H9 (cell line): ENCODE data around the gene ADAMTS17. TPM values are rescaled to one million over a fixed set of nuclear protein-coding genes. Genes with fewer than 3 reads are reported as not detected.

Source experiments
- DNase-seq: peaks from one replicate; pipeline ENCODE4 v3.0.0-alpha.2; 2017
- H2AFZ ChIP-seq: one replicate; pipeline ENCODE4 v1.6.1; 2013; ENCODE audit warnings: mild to moderate bottlenecking, low read length, control low read depth, moderate library complexity
- H2AK5ac ChIP-seq: 2 replicates; pipeline ENCODE4 v1.6.1; 2013; ENCODE audit warnings: low read length, control low read depth, mixed read lengths; ENCODE audit not compliant: insufficient read length
- H2BK120ac ChIP-seq: one replicate; pipeline ENCODE4 v1.6.1; 2013; ENCODE audit warnings: low read depth, mild to moderate bottlenecking, low read length, control low read depth, inconsistent platforms; ENCODE audit not compliant: poor library complexity, severe bottlenecking
- H2BK12ac ChIP-seq: 2 replicates; pipeline ENCODE4 v1.6.1; 2013; ENCODE audit warnings: low read length, control low read depth, mixed read lengths, low read depth; ENCODE audit not compliant: insufficient read length
- H2BK15ac ChIP-seq: 2 replicates; pipeline ENCODE4 v1.6.1; 2013; ENCODE audit warnings: low read depth, low read length, control low read depth
- H2BK20ac ChIP-seq: one replicate; pipeline ENCODE4 v1.6.1; 2013; ENCODE audit warnings: low read depth, mild to moderate bottlenecking, low read length, control low read depth, inconsistent platforms; ENCODE audit not compliant: poor library complexity, severe bottlenecking
- H2BK5ac ChIP-seq: 2 replicates; pipeline ENCODE4 v1.6.1; 2013; ENCODE audit warnings: low read length, control low read depth, mixed read lengths; ENCODE audit not compliant: insufficient read length
- H3K14ac ChIP-seq: 2 replicates; pipeline ENCODE4 v1.6.1; 2013; ENCODE audit warnings: low read length, control low read depth; ENCODE audit not compliant: insufficient read depth
- H3K18ac ChIP-seq: 2 replicates; pipeline ENCODE4 v1.6.1; 2013; ENCODE audit warnings: low read depth, mild to moderate bottlenecking, mixed read lengths, low read length, control low read depth; ENCODE audit not compliant: insufficient read length
- H3K23ac ChIP-seq: 2 replicates; pipeline ENCODE4 v1.6.1; 2013; ENCODE audit warnings: low read length, control low read depth, mixed read lengths, low read depth; ENCODE audit not compliant: insufficient read length
- H3K23me2 ChIP-seq: 2 replicates; pipeline ENCODE4 v1.6.1; 2013; ENCODE audit warnings: low read depth, mild to moderate bottlenecking, mixed read lengths, low read length, control low read depth; ENCODE audit not compliant: insufficient read length, poor library complexity, severe bottlenecking
- H3K27ac ChIP-seq: 2 replicates; pipeline ENCODE4 v1.5.1; 2013; ENCODE audit warnings: low read length, control low read depth, mixed read lengths, low read depth; ENCODE audit not compliant: insufficient read length
- H3K27me3 ChIP-seq: 2 replicates; pipeline ENCODE4 v1.6.1; 2013; ENCODE audit warnings: low read length, control low read depth, inconsistent platforms; ENCODE audit not compliant: insufficient read depth
- H3K4ac ChIP-seq: 2 replicates; pipeline ENCODE4 v1.6.1; 2013; ENCODE audit warnings: low read depth, mild to moderate bottlenecking, control low read depth, inconsistent platforms, low read length, moderate library complexity
- H3K4me1 ChIP-seq: 2 replicates; pipeline ENCODE4 v1.6.1; 2013; ENCODE audit warnings: low read length, control low read depth, inconsistent platforms; ENCODE audit not compliant: insufficient read depth
- H3K4me2 ChIP-seq: 2 replicates; pipeline ENCODE4 v1.6.1; 2013; ENCODE audit warnings: low read length, control low read depth, mixed read lengths; ENCODE audit not compliant: insufficient read length, insufficient read depth
- H3K56ac ChIP-seq: 2 replicates; pipeline ENCODE4 v1.6.1; 2013; ENCODE audit warnings: low read depth, mild to moderate bottlenecking, mixed read lengths, low read length, control low read depth; ENCODE audit not compliant: insufficient read length
- H3K79me1 ChIP-seq: 2 replicates; pipeline ENCODE4 v1.6.1; 2013; ENCODE audit warnings: low read depth, mild to moderate bottlenecking, moderate library complexity, low read length, control low read depth, inconsistent platforms; ENCODE audit not compliant: insufficient read depth, poor library complexity, severe bottlenecking
- H3K79me2 ChIP-seq: 2 replicates; pipeline ENCODE4 v1.6.1; 2013; ENCODE audit warnings: low read length, control low read depth, inconsistent platforms; ENCODE audit not compliant: insufficient read depth
- H3K9ac ChIP-seq: 2 replicates; pipeline ENCODE4 v1.6.1; 2013; ENCODE audit warnings: low read length, control low read depth, mixed read lengths; ENCODE audit not compliant: insufficient read length; ENCODE audit errors: extremely low read depth
- H3K9me3 ChIP-seq: one replicate; pipeline ENCODE4 v1.6.1; 2013; ENCODE audit warnings: low read depth, low read length, inconsistent platforms; ENCODE audit not compliant: control insufficient read depth
- H3T11ph ChIP-seq: one replicate; pipeline ENCODE4 v1.6.1; 2013; ENCODE audit warnings: mild to moderate bottlenecking, low read length, control low read depth, inconsistent platforms
- H4K20me1 ChIP-seq: one replicate; pipeline ENCODE4 v1.6.1; 2013; ENCODE audit not compliant: control insufficient read depth, insufficient read length, insufficient read depth
- H4K5ac ChIP-seq: 2 replicates; pipeline ENCODE4 v1.6.1; 2013; ENCODE audit warnings: low read depth, mild to moderate bottlenecking, mixed read lengths, low read length, control low read depth; ENCODE audit not compliant: insufficient read length
- H4K8ac ChIP-seq: replicated peaks from 2 replicates; pipeline ENCODE4 v1.6.1; 2013; ENCODE audit warnings: low read length, control low read depth, mixed read lengths, low read depth; ENCODE audit not compliant: insufficient read length
- H4K91ac ChIP-seq: 2 replicates; pipeline ENCODE4 v1.6.1; 2013; ENCODE audit warnings: low read depth, mild to moderate bottlenecking, moderate library complexity, mixed read lengths, low read length, control low read depth; ENCODE audit not compliant: insufficient read length
- H3K27ac Mint-ChIP-seq, 3 experiments: 2 replicates in 2 of 3; 3 replicates in 1 of 3; pipeline ENCODE4 v1.8.0; 2020 to 2021; ENCODE audit warnings: mixed read lengths in 3 of 3, mild to moderate bottlenecking in 1 of 3, moderate library complexity in 1 of 3
- H3K27me3 Mint-ChIP-seq: 2 replicates; pipeline ENCODE4 v1.8.0; 2021; ENCODE audit warnings: low read depth, mild to moderate bottlenecking, moderate library complexity, mixed read lengths
- H3K36me3 Mint-ChIP-seq, 3 experiments: 2 replicates in 2 of 3; 3 replicates in 1 of 3; pipeline ENCODE4 v1.8.0; 2020 to 2021; ENCODE audit warnings: low read depth in 3 of 3, mixed read lengths in 3 of 3; ENCODE audit not compliant: insufficient read depth in 1 of 3
- H3K4me1 Mint-ChIP-seq, 2 experiments: 2 replicates each; pipeline ENCODE4 v1.8.0; 2020; ENCODE audit warnings: mixed read lengths in 2 of 2
- H3K4me3 Mint-ChIP-seq, 2 experiments: 2 replicates in 1 of 2; 3 replicates in 1 of 2; pipeline ENCODE4 v1.8.0; 2020 to 2021; ENCODE audit warnings: mild to moderate bottlenecking in 2 of 2, mixed read lengths in 2 of 2, moderate library complexity in 1 of 2
- H3K9me3 Mint-ChIP-seq, 2 experiments: 2 replicates in 1 of 2; 3 replicates in 1 of 2; pipeline ENCODE4 v1.8.0; 2020; ENCODE audit warnings: mild to moderate bottlenecking in 2 of 2, mixed read lengths in 2 of 2, moderate library complexity in 1 of 2
- WGBS: extraction: QIAGEN DNeasy Blood & Tissue Kit; methylation state at CpG from one replicate; pipeline ENCODE4 v1.1.7; 2013; ENCODE audit warnings: missing lambda C conversion rate, low lambda C conversion rate, mixed read lengths; ENCODE audit not compliant: insufficient read length; ENCODE audit errors: extremely low coverage; 5-methylcytosine and 5-hydroxymethylcytosine counted together
- total RNA-seq: library from RNA; stranded (reverse); gene quantifications from 2 replicates; pipeline ENCODE4 v1.2.1, GENCODE V29; 2021
- TF ChIP-seq, protein P1 (sequence below): fragments of 200-600 bp; sonication (generic); conservative IDR thresholded peaks from 3 replicates; pipeline ENCODE4 v1.8.0; 2021; ENCODE audit warnings: antibody characterized with exemption, mild to moderate bottlenecking

Gene ADAMTS17
- total RNA-seq, 1 experiment from 2014 or later, result 2.9 TPM

DNA sequence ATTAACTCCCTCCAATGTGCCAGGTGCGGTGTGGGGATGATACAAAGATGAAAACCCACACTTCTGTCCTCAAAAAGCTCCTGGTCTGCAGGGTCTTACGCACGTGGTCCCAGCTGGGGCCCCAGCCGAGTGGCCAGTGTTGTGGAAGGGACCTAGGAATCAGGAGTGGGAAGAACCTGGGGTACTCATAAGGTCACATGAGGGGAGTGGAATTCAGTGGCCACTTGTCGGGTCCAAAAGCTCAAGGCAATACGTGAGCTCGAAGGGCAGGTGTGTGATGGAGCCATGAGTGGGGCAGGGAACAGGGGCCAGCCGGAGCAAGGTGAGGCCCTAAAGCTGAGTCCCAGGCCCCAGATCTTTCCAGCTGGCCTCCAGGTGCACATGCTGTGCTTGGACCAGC is 348.5 kb downstream of the ADAMTS17 start:
- Histone ChIP-seq H2BK20ac (no peak overlapping the region), H3K4me1 (no peaks in the 10 kb centered on the region), H4K8ac (no peak overlapping the region), H2AFZ (no peak overlapping the region), H2BK12ac (no peak overlapping the region), H3K4me2 (no peak overlapping the region), H3K23ac (no peak overlapping the region), H3K56ac (no peak overlapping the region), H3K18ac (no peak overlapping the region), H3K9ac (no peak overlapping the region), H3K23me2 (no peaks in the 10 kb centered on the region), H4K5ac (no peak overlapping the region), H4K91ac (no peak overlapping the region), H3K4ac (no peak overlapping the region), H3K27ac (no peak overlapping the region), H3K79me1 (no peaks in the 10 kb centered on the region), H3K27me3 (no peaks in the 10 kb centered on the region), H2AK5ac (no peak overlapping the region), H3K14ac (no peak overlapping the region), H3T11ph (no peak overlapping the region), H3K79me2 (no peaks in the 10 kb centered on the region), H2BK5ac (no peak overlapping the region), H3K9me3 (no peaks in the 10 kb centered on the region), H2BK15ac (no peak overlapping the region), H2BK120ac (no peak overlapping the region), H4K20me1 (no peaks in the 10 kb centered on the region)
- Mint-ChIP-seq H3K27me3 (peaks cover 11% of the 10 kb centered on the region), H3K36me3 (peaks cover 2 to 5% (median 3%) of the 10 kb centered on the region in 3 experiments; a peak in 5 of 7 replicates), H3K4me3 (no peak overlapping the region), H3K9me3 (peaks cover 2 to 8% of the 10 kb centered on the region in 2 experiments), H3K4me1 (peaks cover 32 to 41% of the 10 kb centered on the region in 2 experiments), H3K27ac (peak overlapping the region in 1 of 3 experiments; percentile 74; a peak in 1 of 7 replicates)
- WGBS, result no CpG with 5 or more reads among the region's 8 CpGs
- DNase-seq, result no peak
- TF ChIP-seq, protein P1, sequence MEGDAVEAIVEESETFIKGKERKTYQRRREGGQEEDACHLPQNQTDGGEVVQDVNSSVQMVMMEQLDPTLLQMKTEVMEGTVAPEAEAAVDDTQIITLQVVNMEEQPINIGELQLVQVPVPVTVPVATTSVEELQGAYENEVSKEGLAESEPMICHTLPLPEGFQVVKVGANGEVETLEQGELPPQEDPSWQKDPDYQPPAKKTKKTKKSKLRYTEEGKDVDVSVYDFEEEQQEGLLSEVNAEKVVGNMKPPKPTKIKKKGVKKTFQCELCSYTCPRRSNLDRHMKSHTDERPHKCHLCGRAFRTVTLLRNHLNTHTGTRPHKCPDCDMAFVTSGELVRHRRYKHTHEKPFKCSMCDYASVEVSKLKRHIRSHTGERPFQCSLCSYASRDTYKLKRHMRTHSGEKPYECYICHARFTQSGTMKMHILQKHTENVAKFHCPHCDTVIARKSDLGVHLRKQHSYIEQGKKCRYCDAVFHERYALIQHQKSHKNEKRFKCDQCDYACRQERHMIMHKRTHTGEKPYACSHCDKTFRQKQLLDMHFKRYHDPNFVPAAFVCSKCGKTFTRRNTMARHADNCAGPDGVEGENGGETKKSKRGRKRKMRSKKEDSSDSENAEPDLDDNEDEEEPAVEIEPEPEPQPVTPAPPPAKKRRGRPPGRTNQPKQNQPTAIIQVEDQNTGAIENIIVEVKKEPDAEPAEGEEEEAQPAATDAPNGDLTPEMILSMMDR, result no peak
